Stomach (tissue), 4 donors: ENCODE measurements around the gene RNF11.
"Not testable (repeated sequence)": the region's sequence is repeated elsewhere in the genome, so short reads cannot be mapped to it uniquely, and the experiment has no call there.

ENCODE experiments used
- CTCF ChIP-seq, 7 experiments: fragments of 450-650 bp in 4 of 7; fragments of 200-600 bp in 3 of 7; sonication (generic) in 3 of 7; IDR thresholded peaks; one replicate each; pipeline ENCODE4 v1.5.1; 2016 to 2019; ENCODE audit warnings: antibody characterized with exemption in 7 of 7, control low read depth in 2 of 7, mild to moderate bottlenecking in 1 of 7
- EP300 ChIP-seq: sonication (generic); formaldehyde crosslinking; IDR thresholded peaks from one replicate; pipeline ENCODE4 v1.6.1; 2017; ENCODE audit warnings: antibody characterized with exemption
- POLR2A ChIP-seq, 4 donors: fragments of 450-650 bp; IDR thresholded peaks; one replicate each; pipeline ENCODE4 v1.6.1; 2016; ENCODE audit warnings: antibody characterized with exemption in 4 of 4, control low read depth in 2 of 4, mild to moderate bottlenecking in 1 of 4, moderate library complexity in 1 of 4
- POLR2AphosphoS5 ChIP-seq, 3 donors: sonication (generic); formaldehyde crosslinking; IDR thresholded peaks; one replicate each; pipeline ENCODE4 v1.6.1; 2016; ENCODE audit warnings: antibody characterized with exemption in 3 of 3

GRCh38 chr1:51228471-51228870, 7.6 kb upstream of the RNF11 start:
- not testable (repeated sequence) for TF ChIP-seq POLR2A (IDR thresholded peaks at IDR 0.05); CTCF (IDR thresholded peaks at IDR 0.05); POLR2AphosphoS5 (IDR thresholded peaks at IDR 0.05); EP300
